Neuronal stem cell (in vitro differentiated cells): Measurements from ENCODE around the gene MOCS1.

Experiments used
- DNase-seq: peaks from one replicate; pipeline ENCODE4 v3.0.0-alpha.2; 2013; ENCODE audit warnings: low spot score
- H2AFZ ChIP-seq: one replicate; pipeline ENCODE4 v1.6.1; 2013; ENCODE audit warnings: mild to moderate bottlenecking, low read length, inconsistent platforms
- H2AK5ac ChIP-seq: 2 replicates; pipeline ENCODE4 v1.6.1; 2013; ENCODE audit warnings: low read depth, mild to moderate bottlenecking, inconsistent platforms, low read length, moderate library complexity, mixed read lengths
- H2BK120ac ChIP-seq: 2 replicates; pipeline ENCODE4 v1.6.1; 2013; ENCODE audit warnings: low read depth, mild to moderate bottlenecking, inconsistent platforms, low read length, moderate library complexity, mixed read lengths
- H2BK12ac ChIP-seq: one replicate; pipeline ENCODE4 v1.6.1; 2013; ENCODE audit warnings: low read length, inconsistent platforms
- H2BK15ac ChIP-seq: 2 replicates; pipeline ENCODE4 v1.6.1; 2013; ENCODE audit warnings: mild to moderate bottlenecking, low read length, inconsistent platforms, mixed read lengths
- H2BK5ac ChIP-seq: one replicate; pipeline ENCODE4 v1.6.1; 2013; ENCODE audit warnings: inconsistent platforms, mild to moderate bottlenecking, low read length, moderate library complexity
- H3K14ac ChIP-seq: one replicate; pipeline ENCODE4 v1.6.1; 2013; ENCODE audit warnings: low read length, inconsistent platforms
- H3K18ac ChIP-seq: 2 replicates; pipeline ENCODE4 v1.6.1; 2013; ENCODE audit warnings: low read length, inconsistent platforms
- H3K23ac ChIP-seq: 2 replicates; pipeline ENCODE4 v1.6.1; 2013; ENCODE audit warnings: low read depth, mild to moderate bottlenecking, mixed read lengths, low read length, inconsistent platforms; ENCODE audit not compliant: poor library complexity
- H3K27ac ChIP-seq: replicated peaks from 3 replicates; pipeline ENCODE4 v1.5.1; 2013; ENCODE audit warnings: low read length, inconsistent platforms
- H3K27me3 ChIP-seq, 3 experiments: 2 replicates each; pipeline ENCODE4 v1.6.1; 2013; ENCODE audit warnings: low read length in 3 of 3, mild to moderate bottlenecking in 2 of 3, inconsistent platforms in 1 of 3, low read depth in 1 of 3, mixed read lengths in 1 of 3, moderate library complexity in 1 of 3; ENCODE audit not compliant: control insufficient read depth in 3 of 3, insufficient read depth in 3 of 3
- H3K36me3 ChIP-seq, 2 donors: replicated peaks in 1 of 2; 2 replicates each; pipeline ENCODE4 v1.6.1; 2013; ENCODE audit warnings: low read length in 2 of 2; ENCODE audit not compliant: control insufficient read depth in 2 of 2, insufficient read depth in 2 of 2
- H3K4ac ChIP-seq: 2 replicates; pipeline ENCODE4 v1.6.1; 2013; ENCODE audit warnings: inconsistent platforms, mild to moderate bottlenecking, low read length, moderate library complexity
- H3K4me1 ChIP-seq, 2 donors: 1 replicate in 1 of 2; 2 replicates in 1 of 2; pipeline ENCODE4 v1.6.1; 2013; ENCODE audit warnings: low read length in 2 of 2, low read depth in 1 of 2; ENCODE audit not compliant: control insufficient read depth in 2 of 2, insufficient read depth in 1 of 2
- H3K4me2 ChIP-seq: one replicate; pipeline ENCODE4 v1.6.1; 2013; ENCODE audit warnings: mild to moderate bottlenecking, low read length, inconsistent platforms; ENCODE audit not compliant: insufficient read depth, poor library complexity, severe bottlenecking
- H3K4me3 ChIP-seq, 2 donors: 2 replicates each; pipeline ENCODE4 v1.5.1; 2013; ENCODE audit warnings: low read length in 2 of 2, mild to moderate bottlenecking in 2 of 2, inconsistent platforms in 1 of 2, moderate library complexity in 1 of 2
- H3K79me1 ChIP-seq: one replicate; pipeline ENCODE4 v1.6.1; 2013; ENCODE audit warnings: low read depth, mild to moderate bottlenecking, inconsistent platforms, low read length, moderate library complexity
- H3K9ac ChIP-seq: one replicate; pipeline ENCODE4 v1.6.1; 2013; ENCODE audit warnings: mild to moderate bottlenecking, low read depth, low read length, inconsistent platforms; ENCODE audit not compliant: poor library complexity
- H3K9me3 ChIP-seq, 2 donors: replicated peaks in 1 of 2; 2 replicates each; pipeline versions ENCODE3 to v1.6.1; 2013; ENCODE audit warnings: low read length in 2 of 2, mild to moderate bottlenecking in 2 of 2, inconsistent platforms in 1 of 2, low read depth in 1 of 2, mixed read lengths in 1 of 2, moderate library complexity in 1 of 2; ENCODE audit not compliant: control insufficient read depth in 2 of 2, insufficient read depth in 1 of 2
- H4K8ac ChIP-seq: one replicate; pipeline ENCODE4 v1.6.1; 2013; ENCODE audit warnings: low read depth, mild to moderate bottlenecking, inconsistent platforms, low read length, moderate library complexity
- H4K91ac ChIP-seq: one replicate; pipeline ENCODE4 v1.6.1; 2013; ENCODE audit warnings: low read length, low read depth, mild to moderate bottlenecking, inconsistent platforms; ENCODE audit not compliant: poor library complexity
- WGBS, 2 donors: extraction: QIAGEN DNeasy Blood & Tissue Kit; methylation state at CpG; one replicate each; pipeline ENCODE4 v1.1.7; 2013; ENCODE audit warnings: missing lambda C conversion rate in 2 of 2, mixed read lengths in 1 of 2; ENCODE audit not compliant: insufficient read length in 2 of 2, insufficient replicate concordance in 1 of 2; ENCODE audit errors: extremely low coverage in 2 of 2; 5-methylcytosine and 5-hydroxymethylcytosine counted together

The MOCS1 gene

GRCh38 chr6:39980839-39981580 lies 46.7 kb upstream of the MOCS1 start:
- no peaks in the 10 kb centered on the region for H3K27me3 ChIP-seq
- H3K79me1 ChIP-seq: no peaks in the 10 kb centered on the region
- H3K4me2 ChIP-seq: no peak overlapping the region
- no CpG with 5 or more reads among the region's 3 CpGs for WGBS, 2 donors
- no peak overlapping the region for H4K91ac ChIP-seq
- no peak overlapping the region for H3K4ac ChIP-seq
- H4K8ac ChIP-seq: no peak overlapping the region
- H3K9ac ChIP-seq: no peak overlapping the region
- H2BK12ac ChIP-seq: no peak overlapping the region
- H3K9me3 ChIP-seq: no peaks in the 10 kb centered on the region
- H3K4me1 ChIP-seq: no peaks in the 10 kb centered on the region
- no peak overlapping the region for H2AFZ ChIP-seq
- no peak overlapping the region for H2BK15ac ChIP-seq
- H3K36me3 ChIP-seq: no peaks in the 10 kb centered on the region
- no peak overlapping the region for H3K27ac ChIP-seq
- no peak overlapping the region for H2AK5ac ChIP-seq
- H3K4me3 ChIP-seq: no peak overlapping the region
- H3K18ac ChIP-seq: no peak overlapping the region
- no peak overlapping the region for H2BK5ac ChIP-seq
- H3K23ac ChIP-seq: no peak overlapping the region
- no peak overlapping the region for H3K14ac ChIP-seq
- peak; percentile 48 for DNase-seq
- no peak overlapping the region for H2BK120ac ChIP-seq

GRCh38 chr6:39979461-39980328 lies 45.4 kb upstream of the MOCS1 start:
- Histone ChIP-seq H3K27ac (no peak overlapping the region), H4K8ac (no peak overlapping the region), H3K4me2 (no peak overlapping the region), H3K27me3 (peaks cover 0 to 4% (median 0%) of the 10 kb centered on the region in 3 experiments), H3K79me1 (no peaks in the 10 kb centered on the region), H3K9ac (no peak overlapping the region), H4K91ac (no peak overlapping the region), H3K4ac (no peak overlapping the region), H3K36me3 (no peaks in the 10 kb centered on the region), H2BK5ac (no peak overlapping the region), H2BK12ac (no peak overlapping the region), H3K9me3 (no peaks in the 10 kb centered on the region), H2BK120ac (no peak overlapping the region), H3K4me1 (no peaks in the 10 kb centered on the region), H2BK15ac (no peak overlapping the region), H2AFZ (no peak overlapping the region), H2AK5ac (no peak overlapping the region), H3K4me3 (no peak overlapping the region), H3K14ac (no peak overlapping the region), H3K23ac (no peak overlapping the region), H3K18ac (no peak overlapping the region)
- DNase-seq: no peak
- no CpG with 5 or more reads among the region's 3 CpGs for WGBS, 2 donors

- Histone ChIP-seq H3K4me2 (no peak overlapping the region), H2AFZ (no peak overlapping the region), H3K4me1 (no peaks in the 10 kb centered on the region), H3K23ac (no peak overlapping the region), H2BK120ac (no peak overlapping the region), H3K4me3 (no peak overlapping the region), H2BK15ac (no peak overlapping the region), H4K91ac (no peak overlapping the region), H3K9me3 (no peaks in the 10 kb centered on the region), H3K27me3 (peaks cover 0 to 4% (median 0%) of the 10 kb centered on the region in 3 experiments), H3K27ac (no peak overlapping the region), H3K36me3 (no peaks in the 10 kb centered on the region), H4K8ac (no peak overlapping the region), H3K4ac (no peak overlapping the region), H2BK12ac (no peak overlapping the region), H3K79me1 (no peaks in the 10 kb centered on the region), H3K9ac (no peak overlapping the region), H3K18ac (no peak overlapping the region), H3K14ac (no peak overlapping the region), H2BK5ac (no peak overlapping the region), H2AK5ac (no peak overlapping the region)
- DNase-seq: no peak
- WGBS, 2 donors: no CpG with 5 or more reads among the region's 1 CpG
Measured at GRCh38 chr6:39978240-39978639, 44.0 kb upstream of the MOCS1 start.

GRCh38 chr6:39973661-39974060 lies 39.4 kb upstream of the MOCS1 start:
- WGBS, 2 donors: no CpG with 5 or more reads among the region's 3 CpGs
- Histone ChIP-seq H3K4me3 (no peak overlapping the region), H3K23ac (no peak overlapping the region), H4K91ac (no peak overlapping the region), H3K36me3 (no peaks in the 10 kb centered on the region), H2BK120ac (no peak overlapping the region), H2BK12ac (no peak overlapping the region), H3K4ac (no peak overlapping the region), H2AK5ac (no peak overlapping the region), H3K14ac (no peak overlapping the region), H3K9ac (no peak overlapping the region), H3K9me3 (no peaks in the 10 kb centered on the region), H3K27me3 (peaks cover 0 to 4% (median 0%) of the 10 kb centered on the region in 3 experiments), H3K27ac (no peak overlapping the region), H3K79me1 (no peaks in the 10 kb centered on the region), H2BK5ac (no peak overlapping the region), H3K4me1 (peaks cover 0 to 2% of the 10 kb centered on the region in 2 donors), H4K8ac (no peak overlapping the region), H2AFZ (no peak overlapping the region), H2BK15ac (no peak overlapping the region), H3K4me2 (no peak overlapping the region), H3K18ac (no peak overlapping the region)
- no peak for DNase-seq
